NCI-H345 (cell line): ENCODE measurements around the gene ETV4.

Experiments used
- DNase-seq: peaks from one replicate; lab custom pipeline; 2025; lab: John Stamatoyannopoulos, UW

ETV4 gene

DNA sequence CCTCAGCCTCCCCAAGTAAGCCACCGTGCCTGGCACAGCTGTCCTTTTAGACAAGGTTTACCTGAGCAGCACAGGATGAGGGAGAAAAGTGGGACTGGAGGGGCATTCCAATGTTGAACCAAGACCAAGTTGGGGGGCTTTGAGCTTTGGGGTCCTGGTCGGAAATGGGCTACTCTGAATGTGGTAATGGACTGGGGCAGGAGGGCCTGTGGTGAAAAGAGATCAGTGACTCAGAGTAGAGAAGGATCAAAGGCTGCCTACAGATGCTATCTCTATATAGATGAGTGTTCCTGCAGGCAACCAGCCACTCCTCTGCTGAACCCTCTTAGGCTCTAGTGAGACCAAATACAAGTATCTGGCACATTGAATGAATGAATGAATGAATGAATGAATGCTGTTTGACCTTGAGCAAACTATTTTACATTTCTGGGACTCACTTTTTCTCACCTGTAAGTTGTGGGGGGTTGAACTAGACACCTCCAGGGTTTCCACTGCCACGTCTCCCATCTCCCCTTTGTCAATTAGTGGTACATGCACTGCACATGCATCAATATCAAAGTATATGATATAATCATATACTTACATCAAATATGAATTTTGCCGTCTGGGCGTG, 26.3 kb upstream of the ETV4 start:
- DNase-seq: no peak

DNA sequence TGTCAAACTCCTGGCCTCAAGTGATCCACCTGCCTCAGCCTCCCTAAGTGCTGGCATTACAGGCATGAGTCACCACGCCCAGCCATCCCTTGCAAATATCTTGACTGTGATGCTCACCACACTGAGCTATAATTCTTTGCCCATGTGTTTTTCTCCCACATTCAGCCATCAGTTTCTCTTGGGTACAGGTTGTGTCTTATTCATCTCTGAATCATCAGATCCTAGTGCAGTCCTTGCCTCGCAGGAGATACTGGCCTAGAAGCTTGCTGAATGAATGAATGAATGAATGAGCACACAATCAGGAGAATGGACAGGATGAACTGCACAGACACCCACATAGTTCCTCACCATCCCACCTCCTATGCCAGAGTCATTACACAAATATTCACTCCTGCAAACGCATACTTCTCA, 24.4 kb upstream of the ETV4 start:
- DNase-seq: no peak

DNA sequence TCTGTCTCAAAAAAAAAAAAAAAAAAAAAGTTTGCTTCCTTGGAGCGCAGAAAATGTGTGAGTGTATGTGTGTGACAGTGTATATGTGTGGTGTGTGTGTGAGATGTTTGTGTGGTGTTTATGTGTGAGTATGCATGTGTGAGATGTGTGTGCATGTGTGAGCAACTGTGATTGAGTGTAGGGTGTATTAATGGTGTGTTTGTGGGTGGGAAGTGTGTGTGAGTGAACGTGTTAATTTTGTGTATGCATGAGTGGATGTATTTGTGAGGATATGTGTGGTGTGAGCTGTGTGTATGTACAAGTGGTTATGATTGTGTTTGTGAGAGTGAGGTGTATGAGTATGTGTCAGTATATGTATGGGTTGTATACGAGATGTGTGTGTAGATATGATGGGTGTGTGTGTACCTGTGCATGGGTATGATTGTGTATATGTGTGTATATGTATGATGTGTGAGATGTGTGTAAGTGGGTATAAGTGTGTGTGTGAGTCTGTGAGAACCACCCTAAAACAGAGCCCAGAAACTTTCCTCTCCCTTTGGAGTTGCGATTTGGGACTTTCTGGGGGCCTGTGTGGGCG, 22.5 kb upstream of the ETV4 start:
- DNase-seq: no peak

DNA sequence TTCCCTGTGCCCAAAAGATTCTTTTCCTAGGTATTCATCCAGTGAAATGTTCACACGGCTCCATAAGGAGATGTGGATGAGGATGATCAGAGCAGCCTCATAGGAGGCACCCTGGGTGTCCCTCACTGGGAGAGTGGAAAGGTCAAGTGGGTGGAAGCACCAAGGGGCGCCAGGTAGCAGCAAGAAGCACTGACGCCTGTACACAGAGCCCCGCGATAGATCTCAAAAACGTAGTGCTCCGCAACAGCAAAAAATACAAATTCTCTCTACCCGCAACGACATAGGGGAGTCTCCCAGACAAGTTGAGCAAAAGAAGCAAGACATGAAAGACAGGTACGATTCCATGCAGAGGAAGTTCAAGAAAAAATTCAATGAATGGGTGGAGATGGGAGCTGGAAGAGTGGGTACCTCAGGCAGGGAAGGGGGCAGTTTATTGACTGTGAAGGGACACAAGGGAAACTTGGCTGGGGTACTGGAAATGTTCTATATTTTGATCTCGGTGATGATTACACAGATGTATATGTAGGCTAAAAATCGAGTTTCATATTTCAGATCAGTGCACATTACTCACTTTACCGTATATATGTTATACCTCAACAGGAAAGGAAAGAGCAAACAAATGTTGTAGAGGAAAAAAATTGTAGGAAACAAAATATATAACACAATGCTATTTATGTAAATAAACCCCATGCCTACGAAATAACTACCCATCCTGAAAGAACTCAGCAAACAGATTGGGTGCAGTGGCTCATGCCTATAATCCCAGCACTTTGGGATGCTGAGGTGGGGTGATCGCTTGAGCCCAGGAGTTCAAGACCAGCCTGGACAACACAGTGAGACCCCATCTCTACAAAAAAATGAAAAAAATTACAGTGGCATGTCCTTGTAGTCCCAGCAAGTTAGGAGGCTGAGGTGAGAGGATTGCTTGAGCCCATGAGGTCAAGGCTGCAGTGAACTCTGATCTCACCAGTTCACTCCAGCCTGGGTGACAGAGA, 17.8 kb upstream of the ETV4 start:
- DNase-seq: no peak

DNA sequence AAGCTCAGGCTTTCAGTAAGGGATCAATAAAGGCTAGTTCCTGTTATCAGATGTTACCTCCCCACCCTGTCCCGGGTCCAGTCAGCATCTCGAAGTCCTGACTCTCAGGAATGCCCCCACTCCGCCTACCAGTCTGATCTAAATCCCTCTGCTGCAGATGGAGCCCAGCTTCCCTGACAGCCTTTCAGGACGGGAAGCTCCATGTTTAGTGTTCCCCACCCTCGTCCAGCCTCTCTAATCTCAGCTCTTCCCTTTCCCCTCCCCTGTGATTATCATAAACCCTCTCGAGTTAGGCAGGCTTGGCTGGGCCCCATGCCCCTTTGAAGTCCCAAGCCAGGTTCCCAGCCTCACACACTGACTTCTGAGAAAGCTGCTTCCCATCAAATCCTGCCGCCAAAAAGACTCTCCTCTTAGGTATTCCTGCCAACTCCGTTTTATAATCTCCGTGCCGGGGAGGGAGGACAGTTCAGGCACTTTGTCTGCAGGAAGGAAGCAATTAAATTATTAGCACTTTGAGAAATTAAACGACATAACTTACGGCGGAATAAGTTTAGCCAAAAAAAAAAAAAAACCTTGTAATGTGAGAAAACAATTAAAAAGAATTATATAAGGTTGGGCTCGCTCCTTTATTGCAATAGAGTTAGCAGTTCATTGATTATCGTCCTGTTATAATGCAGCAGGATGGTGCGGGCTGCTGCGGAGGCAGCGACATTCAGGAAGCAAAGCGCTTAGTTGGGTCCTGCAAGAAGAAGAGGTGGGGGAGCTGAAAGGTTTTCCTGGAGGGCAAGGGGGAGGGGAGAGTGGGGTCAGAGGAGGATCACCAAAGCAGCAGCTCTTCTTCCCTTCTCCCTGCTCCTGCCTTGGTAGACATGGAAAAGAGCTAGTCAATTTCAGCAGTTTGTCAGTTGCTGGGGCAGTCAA, 16.8 kb upstream of the ETV4 start:
- DNase-seq: no peak

DNA sequence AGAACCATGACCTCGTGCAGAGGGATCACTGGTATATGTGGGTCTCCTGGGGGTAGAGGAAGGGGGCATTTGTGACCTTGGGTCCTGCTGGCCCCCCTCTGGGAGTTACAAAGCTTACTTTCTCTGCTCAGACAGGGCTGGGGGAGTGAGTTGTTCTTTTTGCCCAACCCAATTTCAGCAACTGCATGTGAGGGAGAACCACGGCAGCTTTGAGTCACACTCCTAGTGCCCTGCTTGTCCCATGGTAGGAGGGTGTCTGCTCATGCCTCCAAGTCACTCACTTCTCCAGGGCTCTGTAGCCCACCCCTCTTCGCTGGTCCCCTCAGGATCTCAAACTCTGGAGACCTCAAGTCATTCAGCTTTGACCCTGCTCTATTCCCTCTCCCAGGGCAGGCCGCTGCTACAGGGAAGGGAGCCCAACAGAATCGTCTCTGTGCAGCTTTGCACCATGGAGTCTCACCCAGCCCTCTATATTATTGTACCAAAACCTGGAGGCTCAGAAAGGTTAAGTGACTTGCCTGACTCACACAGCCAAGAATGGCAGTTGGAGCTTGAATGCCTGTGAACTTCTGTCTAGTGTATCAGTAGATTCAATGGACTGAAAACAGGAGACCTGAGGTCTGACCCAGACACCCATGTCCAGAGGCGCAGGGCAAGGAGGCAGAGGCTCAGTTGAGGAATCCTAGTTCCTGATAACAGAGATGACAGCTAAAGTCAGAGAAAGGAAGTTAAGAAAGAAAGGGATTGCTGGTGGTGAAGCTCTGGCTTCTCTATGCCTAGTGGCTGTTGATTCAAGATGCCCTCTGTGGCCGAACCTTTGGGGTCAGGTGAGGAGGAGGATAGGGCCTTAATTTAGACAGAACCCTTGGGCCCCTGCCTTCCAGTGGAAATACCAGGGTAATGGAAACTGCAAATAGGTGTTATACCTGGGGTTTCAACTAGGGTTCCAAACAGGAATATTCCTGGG, 14.6 kb upstream of the ETV4 start:
- DNase-seq: no peak

DNA sequence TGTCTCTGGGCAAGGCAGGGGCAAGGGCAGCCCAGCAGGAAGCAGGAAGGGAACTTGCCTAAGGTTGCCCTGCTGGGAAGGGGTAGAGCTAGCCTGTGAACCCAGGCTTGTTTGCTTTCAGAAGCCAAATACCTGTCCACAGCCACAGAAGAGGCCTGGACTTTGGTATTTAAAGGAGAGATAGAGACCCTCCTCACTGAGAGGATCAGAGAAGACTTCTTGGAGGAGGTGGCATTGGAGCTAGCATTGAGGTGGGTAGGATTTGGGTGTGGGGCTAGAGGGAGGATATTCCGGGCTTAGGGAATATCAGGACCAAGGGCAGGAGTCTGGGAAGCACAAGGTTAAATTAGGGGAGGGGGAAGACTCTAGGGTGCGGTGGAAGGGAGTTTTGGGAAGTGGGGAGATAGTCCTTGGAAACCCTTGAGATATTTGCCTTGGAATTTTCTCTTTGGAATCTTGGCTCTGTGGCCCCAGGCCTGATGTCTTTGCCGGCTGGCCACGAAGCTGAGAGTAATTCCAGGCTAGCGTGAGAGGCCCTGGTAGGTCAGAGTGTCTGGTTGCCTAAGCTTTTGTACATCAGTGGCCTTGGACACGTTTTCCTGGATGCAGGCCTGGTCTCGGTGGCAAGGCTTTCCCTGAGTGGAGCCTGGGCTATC, 13.1 kb upstream of the ETV4 start:
- DNase-seq: no peak

DNA sequence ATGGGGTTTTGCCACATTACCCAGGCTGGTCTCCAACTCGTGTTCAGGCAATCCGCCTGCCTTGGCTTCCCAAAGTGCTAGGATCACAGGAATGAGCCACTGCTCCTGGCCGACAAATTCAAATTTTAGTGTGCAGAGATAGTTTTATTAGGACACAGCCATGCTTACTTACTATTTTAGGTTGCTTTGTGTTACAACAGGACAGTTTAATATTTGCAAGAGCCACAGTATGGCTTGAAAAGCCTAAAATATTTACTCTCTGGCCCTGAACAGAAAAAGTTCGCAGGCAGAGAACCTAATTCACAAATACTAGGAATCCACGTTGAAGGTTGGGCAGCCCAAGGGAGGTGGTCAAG, 12.6 kb upstream of the ETV4 start:
- no peak for DNase-seq

DNA sequence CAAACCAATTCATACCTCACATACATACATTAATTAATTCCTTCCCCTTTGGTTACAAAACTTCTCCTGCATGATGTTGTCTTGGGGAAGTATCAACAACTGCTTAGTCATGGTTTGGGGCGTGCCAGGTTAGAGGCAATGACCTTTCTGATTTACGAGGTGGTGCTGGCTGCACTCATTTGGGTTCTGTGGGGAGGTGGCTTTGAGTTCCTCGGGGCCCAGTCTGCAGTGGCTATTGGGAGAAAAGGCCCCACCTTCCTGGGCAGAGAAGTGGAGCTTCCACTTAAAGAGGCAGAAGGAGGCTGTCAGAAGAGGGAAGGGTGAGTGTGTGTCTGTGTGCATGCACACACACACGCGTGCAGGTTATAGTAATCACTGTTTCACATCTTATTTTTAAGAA, 10.2 kb upstream of the ETV4 start:
- no peak for DNase-seq

DNA sequence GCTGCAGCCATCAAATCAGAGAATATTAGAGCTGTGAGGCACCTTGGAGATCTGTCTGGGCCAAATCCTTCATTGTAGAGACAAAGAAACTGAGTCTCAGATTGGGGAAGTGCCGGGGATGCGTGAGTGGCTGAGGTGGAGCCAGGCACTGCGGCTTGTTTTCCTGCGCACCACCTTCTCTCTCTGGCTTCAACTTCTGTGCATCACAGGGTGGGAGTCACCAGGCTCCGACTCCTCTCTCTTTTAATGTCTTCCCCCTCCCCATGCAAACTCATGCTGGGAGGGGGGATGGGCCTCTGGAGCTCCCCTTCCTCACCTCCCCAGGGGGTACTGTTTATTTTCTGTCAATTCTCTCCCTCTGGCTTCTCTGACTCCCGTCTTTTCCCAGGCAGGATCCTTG, 8.7 kb upstream of the ETV4 start:
- DNase-seq: no peak

DNA sequence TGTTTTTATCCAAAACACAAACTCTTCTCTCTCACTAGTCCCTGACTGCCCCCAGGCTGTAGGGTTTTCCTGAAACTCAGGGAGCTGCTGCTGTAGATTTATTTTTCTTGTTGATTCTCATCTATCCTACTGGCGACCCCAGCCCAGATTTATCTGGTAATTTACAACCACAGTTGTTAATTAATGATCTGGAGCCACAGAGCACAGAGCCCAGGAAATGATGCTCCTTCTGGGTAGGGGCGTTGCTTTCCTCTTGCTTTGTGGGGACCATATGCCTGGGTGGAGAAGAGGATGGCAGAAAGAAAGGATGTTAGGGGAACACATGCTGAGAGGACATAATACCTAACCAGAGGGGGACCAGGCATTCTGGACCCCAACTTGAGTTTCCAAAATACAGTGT, 7.4 kb upstream of the ETV4 start:
- DNase-seq: no peak

DNA sequence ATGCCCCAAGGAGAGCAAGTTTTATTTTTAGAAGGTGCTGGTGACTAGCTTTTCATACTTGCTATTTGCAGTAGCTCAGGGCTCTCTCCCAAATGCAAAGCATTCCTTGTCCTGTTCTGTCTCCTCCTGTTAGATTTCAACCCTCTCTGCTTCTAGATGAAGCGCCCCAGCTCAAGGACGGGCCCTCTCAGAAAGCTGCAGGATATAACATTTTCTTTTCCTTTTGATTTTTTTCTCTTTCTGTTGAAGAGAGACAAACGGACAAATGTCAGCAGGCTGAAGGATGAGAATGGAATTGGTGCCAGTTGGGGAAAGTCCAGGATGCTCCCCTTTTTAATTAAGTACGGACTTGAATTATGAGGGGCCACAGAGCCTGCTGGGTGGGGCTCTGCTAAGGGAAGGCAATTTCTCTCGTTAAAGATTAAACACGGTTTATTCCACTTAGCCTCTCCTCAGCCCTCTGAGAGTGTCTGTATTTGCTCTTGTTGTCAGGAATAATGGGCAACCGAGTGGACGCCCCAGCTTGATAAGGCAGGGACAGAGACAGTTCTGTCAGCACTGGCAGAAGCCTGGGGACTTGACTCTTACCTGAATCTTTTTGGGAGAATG, 6.2 kb upstream of the ETV4 start:
- DNase-seq: no peak

DNA sequence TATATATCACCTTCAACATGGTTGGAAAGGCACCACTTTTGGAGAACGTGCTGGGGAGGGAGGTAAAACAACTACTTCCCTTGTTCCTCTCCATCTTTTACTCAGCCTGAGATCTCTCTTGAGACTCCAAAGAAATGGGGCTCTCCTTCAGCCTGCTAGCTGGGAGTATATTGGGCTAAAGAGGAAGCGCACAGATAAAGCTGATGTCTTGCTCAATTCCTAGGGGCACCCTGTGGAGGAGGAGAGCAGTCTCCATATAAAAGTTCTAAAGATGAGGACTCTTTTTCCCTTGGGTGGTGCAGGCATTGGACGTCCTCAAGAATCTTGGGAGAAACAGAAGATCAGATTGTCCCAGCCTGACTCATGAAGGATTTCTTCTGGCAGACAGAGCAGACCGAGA, 4.6 kb upstream of the ETV4 start:
- DNase-seq: no peak

DNA sequence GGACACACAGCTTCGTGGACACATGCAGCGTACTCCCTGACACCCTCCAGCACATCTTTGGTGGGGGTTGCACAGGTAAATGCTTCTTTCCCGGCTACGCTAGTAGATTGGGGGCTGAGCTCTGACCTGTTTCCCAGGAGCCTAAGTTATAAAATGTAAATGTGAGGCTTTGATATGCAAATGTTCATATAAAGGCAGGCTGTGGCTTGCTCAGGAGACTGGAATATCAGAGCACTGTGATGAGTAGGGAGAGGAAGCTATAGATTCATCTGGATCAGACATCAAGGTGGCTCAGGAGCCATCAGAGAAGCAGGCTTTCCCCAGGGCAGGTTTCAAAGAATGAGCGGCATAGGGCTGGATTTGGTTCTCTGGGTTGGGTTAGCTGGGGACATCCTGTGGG, 3.4 kb upstream of the ETV4 start:
- DNase-seq: no peak

DNA sequence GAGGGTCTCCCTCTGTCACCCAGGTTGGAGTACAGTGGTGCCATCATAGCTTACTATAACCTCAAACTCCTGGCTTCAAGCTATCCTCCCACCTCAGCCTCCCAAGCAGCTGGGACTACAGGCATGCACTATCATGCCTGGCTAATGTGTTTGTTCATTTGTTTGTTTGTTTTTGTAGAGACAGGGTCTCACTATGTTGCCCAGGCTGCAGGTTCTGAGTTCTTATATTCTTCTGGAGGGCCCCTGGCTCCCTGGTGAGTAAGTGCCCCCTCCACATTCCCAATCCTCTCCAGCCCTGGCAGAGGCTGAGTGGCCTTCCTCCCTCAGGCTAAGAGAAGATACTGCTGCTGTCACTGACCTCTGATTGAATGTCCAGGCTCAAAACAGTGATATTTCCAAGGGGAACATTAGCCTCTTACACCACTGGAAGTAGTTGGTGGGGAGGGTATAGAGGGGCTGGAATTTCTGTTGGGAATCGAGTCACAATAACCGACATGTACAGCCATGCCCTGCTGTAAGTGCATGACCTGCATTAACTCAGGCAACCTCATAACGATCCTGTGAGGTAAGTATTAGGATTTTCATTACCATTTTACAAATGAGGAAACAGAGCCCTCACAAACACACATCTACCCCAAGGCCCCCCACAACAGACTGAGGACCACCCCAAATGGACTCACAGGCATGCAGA, 2.7 kb upstream of the ETV4 start:
- DNase-seq: no peak

DNA sequence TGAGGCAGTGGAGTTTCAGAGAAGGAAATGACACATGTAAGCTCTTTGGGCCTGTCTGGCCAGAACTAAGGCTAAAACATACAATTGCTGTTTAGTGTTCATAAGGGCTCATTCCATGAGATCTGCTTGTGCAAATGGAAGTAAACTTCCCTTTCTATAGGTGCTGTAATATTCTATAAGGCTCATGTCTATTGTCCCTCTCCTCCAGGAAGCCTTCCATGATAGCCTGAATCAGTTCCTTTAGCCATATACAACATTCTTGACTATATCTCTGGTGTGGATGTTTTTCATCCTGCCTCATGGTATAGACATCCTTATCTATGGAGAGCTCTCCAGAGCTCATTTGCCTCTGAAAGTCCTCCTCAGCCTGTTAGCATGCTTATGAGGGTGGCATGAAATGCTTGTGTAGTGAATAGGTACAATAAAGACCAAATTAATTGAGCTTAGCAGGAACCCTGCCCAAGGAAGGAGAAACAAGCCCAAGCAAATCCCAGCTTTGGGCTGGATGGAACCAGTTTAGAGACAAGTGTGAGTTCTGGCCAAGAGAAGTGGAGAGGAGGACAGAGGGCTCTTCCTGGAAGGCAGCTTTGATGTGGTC, 1.6 kb upstream of the ETV4 start:
- no peak for DNase-seq

DNA sequence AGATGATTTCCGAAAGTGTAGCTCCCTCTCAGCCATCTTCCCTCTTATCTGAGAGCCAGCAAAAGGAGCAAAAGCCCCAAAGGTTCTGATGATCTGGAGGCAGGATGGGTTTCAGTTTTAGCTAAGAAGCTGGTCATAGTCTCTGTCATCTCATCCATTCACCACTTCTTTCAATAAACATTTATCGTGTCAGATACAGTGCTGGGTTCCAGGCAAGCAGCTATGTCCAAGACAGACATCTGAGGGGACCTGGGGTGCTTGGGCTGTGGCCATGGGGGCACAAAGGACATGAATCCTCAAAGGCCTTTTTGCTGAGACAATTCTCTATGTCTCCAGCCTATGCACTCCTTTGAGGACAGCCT, 1.0 kb upstream of the ETV4 start:
- DNase-seq: no peak

DNA sequence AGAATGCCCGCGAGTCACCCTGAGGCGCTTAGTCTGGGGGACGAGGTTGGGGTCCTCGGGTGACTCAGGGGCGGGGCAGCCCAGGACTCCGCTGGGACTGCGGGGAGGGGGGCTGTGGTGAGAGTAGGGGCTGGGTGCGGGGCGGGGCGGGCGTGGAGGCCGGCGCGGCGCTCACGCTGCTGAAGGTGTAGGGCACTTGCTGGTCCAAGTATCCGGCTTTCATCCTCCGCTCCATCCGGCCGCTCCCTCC, 832 bp downstream of the ETV4 start:
- DNase-seq: peak; percentile 14

DNA sequence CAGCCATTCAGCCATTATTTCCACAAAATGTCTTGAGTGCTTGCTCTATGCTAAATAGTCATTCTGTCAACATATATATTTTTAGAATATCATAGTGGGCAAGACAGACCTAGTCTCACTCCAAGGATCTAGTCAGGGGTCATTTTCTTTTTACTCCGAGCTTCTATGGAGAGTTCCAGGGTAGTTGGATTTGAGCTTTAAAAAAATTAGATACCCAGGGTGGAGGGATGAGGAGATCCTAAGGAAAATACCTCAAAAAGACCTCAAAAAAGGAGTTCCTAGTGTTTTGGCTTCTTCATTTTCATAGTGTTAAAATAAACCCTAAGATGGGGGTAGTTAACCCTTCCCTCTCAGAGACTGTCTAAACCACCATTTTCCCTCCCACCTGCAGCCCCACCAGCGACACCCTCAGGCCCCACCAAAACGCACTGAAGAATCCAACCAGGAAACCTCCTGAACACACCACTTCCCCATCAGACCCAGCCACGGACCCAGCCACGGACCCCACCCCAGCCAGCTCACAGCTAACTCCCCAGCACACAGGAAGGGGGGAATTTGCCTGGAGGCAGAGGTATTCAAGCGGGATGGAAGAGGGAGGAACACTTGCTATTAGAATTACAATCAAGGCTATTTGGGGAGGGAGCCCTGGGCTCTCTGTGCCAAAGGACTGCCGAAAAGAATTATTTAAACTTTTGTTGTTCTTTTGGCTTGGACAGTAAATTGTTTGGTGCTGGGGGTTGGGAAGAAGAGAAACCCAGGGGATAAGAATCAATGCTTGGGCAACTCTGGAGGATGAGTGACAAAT, 2.2 kb downstream of the ETV4 start:
- no peak for DNase-seq
